Stomach (tissue), 4 donors: ENCODE results near the gene MYOM1.

Experiments used
- CTCF ChIP-seq, 7 experiments: fragments of 450-650 bp in 4 of 7; fragments of 200-600 bp in 3 of 7; sonication (generic) in 3 of 7; IDR thresholded peaks; one replicate each; pipeline ENCODE4 v1.5.1; 2016 to 2019; ENCODE audit warnings: antibody characterized with exemption in 7 of 7, control low read depth in 2 of 7, mild to moderate bottlenecking in 1 of 7
- POLR2AphosphoS5 ChIP-seq, 3 donors: sonication (generic); formaldehyde crosslinking; IDR thresholded peaks; one replicate each; pipeline ENCODE4 v1.6.1; 2016; ENCODE audit warnings: antibody characterized with exemption in 3 of 3

GRCh38 chr18:3260995-3261372 is 41.2 kb upstream of the MYOM1 start:
- no peak for TF ChIP-seq CTCF (IDR thresholded peaks at IDR 0.05)
- no peak for TF ChIP-seq POLR2AphosphoS5 (IDR thresholded peaks at IDR 0.05)
